Muscle layer of duodenum (tissue), 2 donors: ENCODE data around the gene DSC1.

Experiments
- H3K27ac ChIP-seq: one replicate; pipeline ENCODE4 v1.7.0; 2013; ENCODE audit warnings: mild to moderate bottlenecking, low read length
- H3K27me3 ChIP-seq: one replicate; pipeline ENCODE4 v1.7.0; 2013; ENCODE audit warnings: low read depth, mild to moderate bottlenecking, control low read depth, low read length
- H3K36me3 ChIP-seq, 2 donors: one replicate each; pipeline ENCODE4 v1.7.0; 2013; ENCODE audit warnings: low read length in 2 of 2, control low read depth in 1 of 2, mild to moderate bottlenecking in 1 of 2; ENCODE audit not compliant: insufficient read depth in 2 of 2, control insufficient read depth in 1 of 2
- H3K4me1 ChIP-seq, 2 donors: one replicate each; pipeline ENCODE4 v1.7.0; 2013; ENCODE audit warnings: low read length in 2 of 2, mild to moderate bottlenecking in 2 of 2, control low read depth in 1 of 2, moderate library complexity in 1 of 2; ENCODE audit not compliant: insufficient read depth in 2 of 2, control insufficient read depth in 1 of 2
- H3K4me3 ChIP-seq, 2 donors: one replicate each; pipeline ENCODE4 v1.7.0; 2013; ENCODE audit warnings: low read length in 2 of 2, low read depth in 1 of 2, mild to moderate bottlenecking in 1 of 2
- H3K9me3 ChIP-seq, 2 donors: one replicate each; pipeline ENCODE4 v1.7.0; 2013; ENCODE audit warnings: low read length in 2 of 2, control low read depth in 1 of 2, mild to moderate bottlenecking in 1 of 2; ENCODE audit not compliant: control insufficient read depth in 1 of 2
- donor health status: healthy.

Gene DSC1

GRCh38 chr18:31170335-31170734 is 7.7 kb upstream of the DSC1 start:
- Histone ChIP-seq H3K4me3 (no peak overlapping the region), H3K4me1 (no peaks in the 10 kb centered on the region), H3K9me3 (no peaks in the 10 kb centered on the region), H3K27ac (no peak overlapping the region), H3K27me3 (no peaks in the 10 kb centered on the region), H3K36me3 (no peaks in the 10 kb centered on the region)

DNA sequence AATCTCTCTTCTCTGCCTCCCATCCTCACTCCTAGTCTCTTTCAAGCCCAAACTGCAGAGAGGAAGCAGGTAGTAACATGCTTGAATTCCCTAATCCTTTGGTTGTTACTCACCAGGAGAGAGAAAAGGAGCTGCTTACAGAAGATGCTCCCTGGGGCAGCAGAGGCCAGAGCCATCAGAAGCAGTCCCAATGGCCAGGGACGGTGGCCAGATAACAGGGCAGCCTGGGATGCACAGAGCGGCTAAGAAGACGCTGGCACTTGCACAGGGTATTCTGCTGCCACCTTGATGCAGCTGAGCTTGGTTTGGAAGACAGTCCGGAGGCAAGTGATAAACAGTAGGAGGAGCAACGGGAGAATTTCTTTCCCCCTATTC is 250 bp downstream of the DSC1 start:
- no peak overlapping the region for H3K4me3 ChIP-seq
- H3K9me3 ChIP-seq: no peaks in the 10 kb centered on the region
- no peaks in the 10 kb centered on the region for H3K4me1 ChIP-seq
- no peaks in the 10 kb centered on the region for H3K36me3 ChIP-seq
- H3K27me3 ChIP-seq: no peaks in the 10 kb centered on the region
- no peak overlapping the region for H3K27ac ChIP-seq

DNA sequence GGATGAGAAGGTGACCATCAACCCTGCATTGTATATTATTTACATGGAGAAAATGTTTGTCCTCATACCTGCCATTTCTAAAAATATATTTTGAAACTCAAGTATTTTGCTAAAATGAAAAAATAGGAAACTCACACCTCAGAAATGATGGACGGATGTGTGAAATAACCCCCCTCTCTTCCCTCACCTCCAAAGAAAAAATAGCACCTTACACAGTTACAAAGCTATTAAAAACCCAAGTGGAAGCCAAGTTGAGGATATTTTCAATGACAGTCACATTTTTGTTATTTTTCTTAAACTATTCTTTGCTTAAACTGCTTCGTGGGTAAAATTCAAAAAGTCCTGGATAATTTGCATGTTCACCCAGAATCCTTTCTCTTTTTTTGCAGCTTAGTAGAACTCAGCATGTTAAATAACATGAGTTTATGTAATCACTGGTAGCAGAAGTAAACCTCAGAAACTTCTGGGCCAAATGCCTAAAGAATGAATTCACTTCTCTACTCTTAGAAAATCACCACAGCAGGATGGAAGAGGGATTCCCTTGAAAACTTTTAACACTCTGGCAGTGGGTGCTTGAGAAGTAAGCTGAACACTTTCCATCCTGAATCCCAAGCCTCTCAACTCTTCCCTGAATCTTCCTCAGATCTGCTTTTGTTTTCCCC is 768 bp downstream of the DSC1 start:
- no peaks in the 10 kb centered on the region for H3K4me1 ChIP-seq
- H3K4me3 ChIP-seq: no peak overlapping the region
- no peaks in the 10 kb centered on the region for H3K36me3 ChIP-seq
- H3K27ac ChIP-seq: no peak overlapping the region
- no peaks in the 10 kb centered on the region for H3K27me3 ChIP-seq
- H3K9me3 ChIP-seq: no peaks in the 10 kb centered on the region

- Histone ChIP-seq H3K4me3 (no peak overlapping the region), H3K9me3 (no peaks in the 10 kb centered on the region), H3K27me3 (no peaks in the 10 kb centered on the region), H3K36me3 (no peaks in the 10 kb centered on the region), H3K27ac (no peak overlapping the region), H3K4me1 (no peaks in the 10 kb centered on the region)
Observed at GRCh38 chr18:31156821-31157763, 5.6 kb downstream of the DSC1 start.

DNA sequence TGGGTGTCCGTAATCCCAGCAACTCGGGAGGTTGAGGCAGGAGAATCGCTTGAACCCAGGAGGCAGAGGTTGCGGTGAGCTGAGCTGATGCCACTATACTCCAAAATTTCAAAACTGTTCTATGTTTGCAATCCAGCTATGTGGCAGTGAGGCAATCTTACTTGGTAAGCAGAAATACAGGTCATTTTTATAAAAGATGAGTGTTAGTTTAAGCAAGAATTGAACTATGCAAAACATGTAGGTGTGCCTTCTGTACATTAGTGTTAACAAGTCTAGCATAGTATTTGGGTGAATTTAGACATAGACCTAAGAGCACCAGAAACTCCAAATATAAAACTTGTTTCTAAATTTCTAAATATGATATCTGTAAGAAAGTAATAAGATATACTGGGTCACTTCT is 7.2 kb downstream of the DSC1 start:
- Histone ChIP-seq H3K36me3 (no peaks in the 10 kb centered on the region), H3K27ac (no peak overlapping the region), H3K4me3 (no peak overlapping the region), H3K27me3 (no peaks in the 10 kb centered on the region), H3K4me1 (no peaks in the 10 kb centered on the region), H3K9me3 (no peaks in the 10 kb centered on the region)

- no peaks in the 10 kb centered on the region for H3K27me3 ChIP-seq
- no peak overlapping the region for H3K27ac ChIP-seq
- no peaks in the 10 kb centered on the region for H3K36me3 ChIP-seq
- no peaks in the 10 kb centered on the region for H3K9me3 ChIP-seq
- H3K4me1 ChIP-seq: no peaks in the 10 kb centered on the region
- H3K4me3 ChIP-seq: no peak overlapping the region
Observed at GRCh38 chr18:31154181-31154580, 8.5 kb downstream of the DSC1 start.

GRCh38 chr18:31149351-31149750 is 13.3 kb downstream of the DSC1 start:
- Histone ChIP-seq H3K9me3 (no peaks in the 10 kb centered on the region), H3K4me3 (no peak overlapping the region), H3K4me1 (no peaks in the 10 kb centered on the region), H3K27ac (no peak overlapping the region), H3K36me3 (no peaks in the 10 kb centered on the region), H3K27me3 (no peaks in the 10 kb centered on the region)

- Histone ChIP-seq H3K27ac (no peak overlapping the region), H3K4me1 (no peaks in the 10 kb centered on the region), H3K36me3 (no peaks in the 10 kb centered on the region), H3K9me3 (no peaks in the 10 kb centered on the region), H3K27me3 (no peaks in the 10 kb centered on the region), H3K4me3 (no peak overlapping the region)
Observed at GRCh38 chr18:31148600-31148999, 14.1 kb downstream of the DSC1 start.

DNA sequence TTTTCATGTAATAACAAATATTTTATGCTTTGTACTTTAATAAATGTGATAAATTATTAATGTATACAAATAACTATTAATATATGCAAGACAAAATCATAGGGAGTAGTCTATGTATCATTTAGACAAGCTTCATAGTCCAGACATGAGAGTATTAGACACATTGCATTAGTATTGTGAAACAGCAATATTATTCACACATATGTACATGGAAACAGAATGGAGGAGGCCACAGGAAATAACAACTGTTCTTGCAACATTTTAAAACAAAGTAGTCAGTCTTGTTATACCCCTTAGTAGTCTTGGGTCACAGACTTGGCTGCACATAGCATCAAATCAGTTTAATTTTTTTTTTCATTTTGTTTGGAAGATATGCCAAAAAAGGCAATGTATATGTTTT is 15.8 kb downstream of the DSC1 start:
- Histone ChIP-seq H3K4me3 (no peak overlapping the region), H3K4me1 (no peaks in the 10 kb centered on the region), H3K36me3 (no peaks in the 10 kb centered on the region), H3K27ac (no peak overlapping the region), H3K9me3 (no peaks in the 10 kb centered on the region), H3K27me3 (no peaks in the 10 kb centered on the region)

GRCh38 chr18:31143025-31143424 is 19.6 kb downstream of the DSC1 start:
- no peaks in the 10 kb centered on the region for H3K27me3 ChIP-seq
- no peak overlapping the region for H3K27ac ChIP-seq
- no peaks in the 10 kb centered on the region for H3K4me1 ChIP-seq
- H3K4me3 ChIP-seq: no peak overlapping the region
- H3K36me3 ChIP-seq: no peaks in the 10 kb centered on the region
- H3K9me3 ChIP-seq: no peaks in the 10 kb centered on the region

- Histone ChIP-seq H3K27me3 (no peaks in the 10 kb centered on the region), H3K4me1 (no peaks in the 10 kb centered on the region), H3K36me3 (no peaks in the 10 kb centered on the region), H3K9me3 (no peaks in the 10 kb centered on the region), H3K27ac (no peak overlapping the region), H3K4me3 (no peak overlapping the region)
Observed at GRCh38 chr18:31138709-31139108, 23.9 kb downstream of the DSC1 start.
